HFF-Myc (cell line): ENCODE data around the gene METTL2A.

Experiments
- DNase-seq: peaks from one replicate; pipeline ENCODE4 v3.0.0-alpha.2; 2011; ENCODE audit warnings: low read depth; ENCODE audit errors: extremely low read depth
- H3K4me3 ChIP-seq: replicated peaks from 2 replicates; pipeline ENCODE4 v1.5.1; 2011; ENCODE audit warnings: low read depth, mild to moderate bottlenecking, control low read depth, low read length
- TF ChIP-seq, protein P1 (sequence below): IDR thresholded peaks from 2 replicates; pipeline ENCODE4 v1.5.1; 2012; ENCODE audit warnings: mild to moderate bottlenecking, low read depth, low read length, control low read depth; ENCODE audit errors: missing control alignments

METTL2A gene, protein sequence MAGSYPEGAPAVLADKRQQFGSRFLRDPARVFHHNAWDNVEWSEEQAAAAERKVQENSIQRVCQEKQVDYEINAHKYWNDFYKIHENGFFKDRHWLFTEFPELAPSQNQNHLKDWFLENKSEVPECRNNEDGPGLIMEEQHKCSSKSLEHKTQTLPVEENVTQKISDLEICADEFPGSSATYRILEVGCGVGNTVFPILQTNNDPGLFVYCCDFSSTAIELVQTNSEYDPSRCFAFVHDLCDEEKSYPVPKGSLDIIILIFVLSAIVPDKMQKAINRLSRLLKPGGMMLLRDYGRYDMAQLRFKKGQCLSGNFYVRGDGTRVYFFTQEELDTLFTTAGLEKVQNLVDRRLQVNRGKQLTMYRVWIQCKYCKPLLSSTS

DNA sequence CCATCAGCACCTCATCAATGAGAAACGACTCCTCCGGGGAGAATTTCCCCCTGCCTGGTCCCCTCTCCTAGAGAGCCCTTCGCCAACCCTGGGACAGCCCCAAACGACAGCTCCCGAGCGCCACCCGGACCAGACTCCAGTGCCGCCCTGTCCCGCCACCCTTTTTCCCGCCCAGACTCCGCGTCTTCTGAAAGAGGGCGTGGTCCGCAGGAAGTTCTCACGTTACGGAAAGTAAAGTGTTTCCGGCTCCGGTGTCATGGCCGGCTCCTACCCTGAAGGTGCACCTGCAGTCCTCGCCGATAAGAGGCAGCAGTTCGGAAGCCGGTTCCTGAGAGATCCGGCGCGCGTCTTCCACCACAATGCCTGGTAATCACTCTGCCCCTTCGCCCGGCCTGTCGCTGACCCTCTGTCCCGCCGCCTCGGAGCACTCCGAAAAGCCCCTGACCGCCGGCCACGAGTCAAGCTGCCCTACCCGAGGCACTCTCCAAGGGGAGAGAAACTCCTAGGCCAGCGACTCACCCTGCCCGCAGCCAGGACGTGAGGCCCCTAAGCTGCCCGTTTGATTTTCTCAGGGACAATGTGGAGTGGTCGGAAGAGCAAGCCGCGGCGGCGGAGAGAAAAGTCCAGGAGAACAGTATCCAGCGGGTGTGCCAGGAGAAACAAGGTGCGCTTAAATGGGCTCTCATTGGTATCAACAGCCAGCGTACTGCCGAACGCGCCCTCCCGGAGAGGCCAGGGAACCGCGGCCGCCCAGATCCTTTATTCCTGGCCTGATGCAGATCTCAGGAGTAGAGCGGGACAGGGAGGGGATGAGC, at the start of gene METTL2A:
Gene METTL2A, plus strand, starts transcription at position 251 of the 815 bp plus-strand sequence. Its CDS starts 6 bp downstream, at position 257.
- peak; percentile 70 for DNase-seq
- peak within 1 kb of the TSS; percentile 75 for H3K4me3 ChIP-seq
- TF ChIP-seq, protein P1, sequence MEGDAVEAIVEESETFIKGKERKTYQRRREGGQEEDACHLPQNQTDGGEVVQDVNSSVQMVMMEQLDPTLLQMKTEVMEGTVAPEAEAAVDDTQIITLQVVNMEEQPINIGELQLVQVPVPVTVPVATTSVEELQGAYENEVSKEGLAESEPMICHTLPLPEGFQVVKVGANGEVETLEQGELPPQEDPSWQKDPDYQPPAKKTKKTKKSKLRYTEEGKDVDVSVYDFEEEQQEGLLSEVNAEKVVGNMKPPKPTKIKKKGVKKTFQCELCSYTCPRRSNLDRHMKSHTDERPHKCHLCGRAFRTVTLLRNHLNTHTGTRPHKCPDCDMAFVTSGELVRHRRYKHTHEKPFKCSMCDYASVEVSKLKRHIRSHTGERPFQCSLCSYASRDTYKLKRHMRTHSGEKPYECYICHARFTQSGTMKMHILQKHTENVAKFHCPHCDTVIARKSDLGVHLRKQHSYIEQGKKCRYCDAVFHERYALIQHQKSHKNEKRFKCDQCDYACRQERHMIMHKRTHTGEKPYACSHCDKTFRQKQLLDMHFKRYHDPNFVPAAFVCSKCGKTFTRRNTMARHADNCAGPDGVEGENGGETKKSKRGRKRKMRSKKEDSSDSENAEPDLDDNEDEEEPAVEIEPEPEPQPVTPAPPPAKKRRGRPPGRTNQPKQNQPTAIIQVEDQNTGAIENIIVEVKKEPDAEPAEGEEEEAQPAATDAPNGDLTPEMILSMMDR: peak; percentile 20

DNA sequence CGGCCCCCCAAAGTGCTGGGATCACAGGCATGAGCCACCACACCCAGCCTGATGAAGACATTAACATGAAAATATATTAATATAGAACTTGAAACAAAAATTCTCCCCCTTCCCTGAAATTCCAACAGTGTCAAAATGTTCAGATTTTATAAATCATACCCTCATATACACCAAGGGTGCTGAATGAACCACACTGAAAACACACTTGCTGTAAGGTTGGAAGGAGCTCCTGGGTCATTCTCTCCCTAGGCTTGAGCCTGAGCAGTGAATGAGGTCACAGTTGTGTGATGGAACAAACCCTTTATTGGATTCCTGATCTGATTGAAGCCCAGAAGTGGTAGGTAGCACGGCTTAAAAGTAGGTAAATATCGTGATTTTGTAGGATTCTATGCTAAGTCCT, 43.4 kb upstream of the METTL2A start, which contains the start of gene EFCAB3:
Gene EFCAB3, plus strand, starts transcription at position 301 of the 400 bp plus-strand sequence. CDS start 2,427 bp downstream, outside the sequence.
- TF ChIP-seq, protein P1: no peak
- DNase-seq: no peak
- no peak within 1 kb of the TSS for H3K4me3 ChIP-seq

DNA sequence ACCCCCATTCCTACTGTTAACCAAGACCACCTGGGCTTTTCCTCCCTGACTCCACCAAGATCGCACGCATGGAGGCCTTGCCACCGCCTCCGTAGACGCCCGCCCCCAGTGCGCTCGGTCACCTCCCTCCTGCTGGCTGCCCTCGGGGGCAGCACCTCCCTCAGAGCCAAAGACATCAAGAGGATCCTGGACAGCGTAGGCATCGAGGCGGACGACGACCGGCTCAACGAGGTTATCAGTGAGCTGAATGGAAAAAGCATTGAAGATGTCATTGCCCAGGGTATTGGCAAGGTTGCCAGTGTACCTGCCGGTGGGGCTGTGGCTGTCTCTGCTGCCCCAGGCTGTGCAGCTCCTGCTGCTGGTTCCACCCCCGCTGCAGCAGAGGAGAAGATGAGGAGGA, 42.1 kb upstream of the METTL2A start:
- no peak overlapping the region for H3K4me3 ChIP-seq
- TF ChIP-seq, protein P1: no peak
- DNase-seq: no peak

DNA sequence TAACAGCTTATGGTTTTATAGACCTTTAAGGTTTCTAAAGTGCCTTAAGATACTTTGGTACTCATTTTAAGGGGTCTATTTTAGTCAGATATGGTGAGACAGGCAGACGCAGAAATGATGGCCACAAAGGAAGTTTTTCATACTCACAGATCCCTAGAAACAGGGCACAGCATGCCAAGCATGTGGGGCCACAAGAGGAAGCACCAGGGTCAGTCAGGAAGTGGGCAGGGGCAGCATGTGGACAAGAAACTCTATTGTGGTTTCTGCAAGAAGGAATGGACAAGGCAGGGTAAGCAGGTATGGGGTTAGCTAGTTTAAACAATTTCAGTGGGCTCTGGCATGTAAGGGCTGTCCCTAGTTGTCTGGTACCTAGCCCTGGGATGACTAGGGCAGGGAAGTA, 34.8 kb upstream of the METTL2A start:
- H3K4me3 ChIP-seq: no peak overlapping the region
- DNase-seq: no peak
- TF ChIP-seq, protein P1: no peak

DNA sequence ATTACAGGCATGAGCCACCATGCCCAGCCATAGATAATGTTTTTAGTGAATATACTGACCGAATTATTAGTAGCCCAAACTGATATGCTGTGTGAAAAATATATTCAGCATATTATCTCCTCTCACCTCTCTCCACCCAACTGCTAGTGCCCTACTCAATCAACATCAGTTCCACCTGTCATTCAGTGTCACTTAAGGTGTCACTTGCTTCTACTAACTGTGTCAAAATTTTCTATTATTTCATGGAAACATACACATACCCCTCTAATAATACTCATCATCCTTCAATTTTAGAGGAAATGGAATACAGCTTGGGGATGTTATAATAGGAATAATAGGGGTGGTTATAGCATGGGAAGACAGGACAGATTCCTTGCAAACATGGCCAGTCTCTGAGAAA, 30.8 kb upstream of the METTL2A start:
- H3K4me3 ChIP-seq: no peak overlapping the region
- TF ChIP-seq, protein P1: no peak
- no peak for DNase-seq

DNA sequence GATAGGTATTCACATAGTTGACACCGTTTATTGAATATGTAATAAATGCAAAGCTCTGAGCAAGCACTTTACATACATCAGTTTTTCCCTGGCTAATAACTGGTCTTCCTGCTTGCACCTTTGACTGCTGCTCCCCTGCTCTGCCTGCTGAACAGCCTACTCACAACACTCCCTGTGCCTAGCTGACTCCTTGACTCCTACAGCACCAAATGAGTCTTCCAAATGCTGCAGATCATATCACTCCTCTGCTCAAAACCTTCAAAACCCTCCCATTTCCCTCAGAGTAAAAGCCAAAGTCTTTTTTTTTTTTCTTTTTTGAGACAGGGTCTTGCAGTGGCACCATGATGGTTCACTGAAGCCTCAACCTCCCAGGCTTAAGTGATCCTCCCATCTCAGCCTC, 24.8 kb upstream of the METTL2A start:
- DNase-seq: no peak
- TF ChIP-seq, protein P1: no peak

More for the DNA sequence above, 24.8 kb upstream of the METTL2A start:
- no peak overlapping the region for H3K4me3 ChIP-seq
